IMR-90 (cell line): ENCODE results near the gene DRD2. TPM values are rescaled to one million over a fixed set of nuclear protein-coding genes. Genes with fewer than 3 reads are reported as not detected.

ENCODE experiments used
- ATAC-seq: fragments of 200-7000 bp; cut with Tn5 transposase; 2 replicates; pipeline ENCODE4 v1.9.1; 2020; ENCODE audit warnings: low read depth, mild to moderate bottlenecking, moderate library complexity
- BruUV-seq: library from RNA; stranded (reverse); fragments of 400-500 nt; replicated peaks from 2 replicates; lab custom pipeline; 2021; lab: Mats Ljungman, UMichigan
- CTCF ChIA-PET: fragments of 300-600 bp; formaldehyde crosslinking; extraction: SDS; loops from one replicate; lab custom pipeline; 2021; ENCODE audit warnings: antibody characterized with exemption; lab: Yijun Ruan, JAX
- POLR2A ChIA-PET: fragments of 300-600 bp; sonication (Branson Sonifier 250); formaldehyde crosslinking; loops from one replicate; lab custom pipeline; 2022; ENCODE audit warnings: antibody characterized with exemption; ENCODE audit not compliant: unreplicated experiment; lab: Charles Lee
- DNase-seq: peaks from one replicate; pipeline ENCODE4 v3.0.0; 2013
- H2AFZ ChIP-seq: replicated peaks from 2 replicates; pipeline ENCODE3; 2013; ENCODE audit warnings: low read length, mild to moderate bottlenecking; ENCODE audit not compliant: poor library complexity
- H2AK5ac ChIP-seq: 2 replicates; pipeline ENCODE4 v1.6.1; 2013; ENCODE audit warnings: low read depth, low read length, inconsistent platforms
- H2AK9ac ChIP-seq: replicated peaks from 2 replicates; pipeline ENCODE3; 2013; ENCODE audit warnings: mild to moderate bottlenecking, low read depth, low read length, moderate library complexity; ENCODE audit not compliant: poor library complexity
- H2BK120ac ChIP-seq: 2 replicates; pipeline ENCODE4 v1.6.1; 2013; ENCODE audit warnings: low read depth, low read length, inconsistent platforms
- H2BK15ac ChIP-seq: 3 replicates; pipeline ENCODE4 v1.6.1; 2013; ENCODE audit warnings: low read depth, low read length, inconsistent platforms
- H2BK20ac ChIP-seq: 2 replicates; pipeline ENCODE4 v1.6.1; 2013; ENCODE audit warnings: low read depth, mild to moderate bottlenecking, inconsistent platforms, low read length, moderate library complexity
- H2BK5ac ChIP-seq: 2 replicates; pipeline ENCODE4 v1.6.1; 2013; ENCODE audit warnings: mild to moderate bottlenecking, low read depth, low read length, inconsistent platforms; ENCODE audit not compliant: poor library complexity, severe bottlenecking
- H3K14ac ChIP-seq: replicated peaks from 2 replicates; pipeline ENCODE4 v1.6.1; 2013; ENCODE audit warnings: low read depth, low read length, inconsistent platforms
- H3K18ac ChIP-seq: 2 replicates; pipeline ENCODE4 v1.6.1; 2013; ENCODE audit warnings: low read depth, low read length, control low read depth
- H3K23ac ChIP-seq: 2 replicates; pipeline ENCODE4 v1.6.1; 2013; ENCODE audit warnings: low read depth, low read length, inconsistent platforms
- H3K27ac ChIP-seq: 2 replicates; pipeline ENCODE4 v1.5.1; 2013; ENCODE audit warnings: mild to moderate bottlenecking, control low read depth, low read length; ENCODE audit not compliant: insufficient read depth
- H3K27me3 ChIP-seq: 2 replicates; pipeline ENCODE4 v1.6.1; 2013; ENCODE audit warnings: low read length; ENCODE audit not compliant: control insufficient read depth, insufficient read depth
- H3K36me3 ChIP-seq: 2 replicates; pipeline ENCODE4 v1.6.1; 2013; ENCODE audit warnings: low read length, mixed read lengths; ENCODE audit not compliant: control insufficient read depth, insufficient read depth
- H3K4ac ChIP-seq: 2 replicates; pipeline ENCODE4 v1.6.1; 2013; ENCODE audit warnings: low read depth, low read length, inconsistent platforms
- H3K4me1 ChIP-seq: 2 replicates; pipeline ENCODE4 v1.6.1; 2013; ENCODE audit warnings: low read length, mixed read lengths; ENCODE audit not compliant: control insufficient read depth, insufficient read depth
- H3K4me2 ChIP-seq: 2 replicates; pipeline ENCODE4 v1.6.1; 2013; ENCODE audit warnings: low read depth, mild to moderate bottlenecking, control low read depth, low read length, moderate library complexity
- H3K4me3 ChIP-seq: 2 replicates; pipeline ENCODE4 v1.5.1; 2013; ENCODE audit warnings: low read depth, mild to moderate bottlenecking, control low read depth, low read length, moderate library complexity; ENCODE audit not compliant: insufficient read depth
- H3K56ac ChIP-seq: 2 replicates; pipeline ENCODE4 v1.6.1; 2013; ENCODE audit warnings: low read length, inconsistent platforms; ENCODE audit not compliant: insufficient read depth; ENCODE audit errors: extremely low read depth
- H3K79me1 ChIP-seq, 2 experiments: 2 replicates each; pipeline ENCODE4 v1.6.1; 2013; ENCODE audit warnings: low read length in 2 of 2, inconsistent platforms in 1 of 2, low read depth in 1 of 2
- H3K9ac ChIP-seq: 2 replicates; pipeline ENCODE4 v1.6.1; 2013; ENCODE audit warnings: low read depth, low read length, control low read depth
- H3K9me1 ChIP-seq: 2 replicates; pipeline ENCODE4 v1.6.1; 2013; ENCODE audit warnings: low read length, inconsistent platforms; ENCODE audit not compliant: insufficient read depth
- H3K9me3 ChIP-seq: 2 replicates; pipeline ENCODE4 v1.6.1; 2013; ENCODE audit warnings: low read length; ENCODE audit not compliant: control insufficient read depth, insufficient read depth
- H4K20me1 ChIP-seq: 2 replicates; pipeline ENCODE4 v1.6.1; 2013; ENCODE audit warnings: low read length, inconsistent platforms; ENCODE audit not compliant: insufficient read depth
- H4K5ac ChIP-seq: 2 replicates; pipeline ENCODE4 v1.6.1; 2013; ENCODE audit warnings: mild to moderate bottlenecking, low read depth, low read length, control low read depth
- H4K8ac ChIP-seq, 2 experiments: 2 replicates each; pipeline ENCODE4 v1.6.1; 2013; ENCODE audit warnings: low read depth in 2 of 2, low read length in 2 of 2, control low read depth in 1 of 2, inconsistent platforms in 1 of 2
- H4K91ac ChIP-seq: 2 replicates; pipeline ENCODE4 v1.6.1; 2013; ENCODE audit warnings: low read depth, low read length, inconsistent platforms; ENCODE audit not compliant: insufficient read depth
- BHLHE40 ChIP-seq: fragments of 150-350 bp; IDR thresholded peaks from 2 replicates; pipeline ENCODE4 v1.6.1; 2016; ENCODE audit warnings: mild to moderate bottlenecking, low read depth, low read length
- CEBPB ChIP-seq: IDR thresholded peaks from 2 replicates; pipeline ENCODE4 v1.6.1; 2012; ENCODE audit warnings: low read depth, low read length, improper control_type of control experiment
- CHD1 ChIP-seq: IDR thresholded peaks from 2 replicates; pipeline ENCODE4 v1.6.1; 2012; ENCODE audit warnings: low read depth, low read length, improper control_type of control experiment
- CTCF ChIP-seq: conservative IDR thresholded peaks from 2 replicates; pipeline ENCODE4 v1.5.1; 2012; ENCODE audit warnings: mild to moderate bottlenecking, low read depth, low read length, improper control_type of control experiment
- ELK1 ChIP-seq: fragments of 150-350 bp; IDR thresholded peaks from 2 replicates; pipeline ENCODE4 v1.6.1; 2016; ENCODE audit warnings: low read depth, mild to moderate bottlenecking, low read length, moderate library complexity, borderline replicate concordance
- FOS ChIP-seq: fragments of 150-350 bp; IDR thresholded peaks from 2 replicates; pipeline ENCODE4 v1.6.1; 2016; ENCODE audit warnings: low read depth, low read length
- MAFK ChIP-seq: IDR thresholded peaks from 2 replicates; pipeline ENCODE4 v1.6.1; 2012; ENCODE audit warnings: low read depth, low read length, improper control_type of control experiment
- MAZ ChIP-seq: IDR thresholded peaks from 2 replicates; pipeline ENCODE4 v1.6.1; 2012; ENCODE audit warnings: low read depth, mild to moderate bottlenecking, low read length, improper control_type of control experiment, moderate library complexity, borderline replicate concordance
- MXI1 ChIP-seq: IDR thresholded peaks from 2 replicates; pipeline ENCODE4 v1.6.1; 2012; ENCODE audit warnings: low read depth, mild to moderate bottlenecking, low read length, moderate library complexity, borderline replicate concordance
- NFE2L2 ChIP-seq: fragments of 150-350 bp; IDR thresholded peaks from 2 replicates; pipeline ENCODE4 v1.6.1; 2016; ENCODE audit warnings: low read depth, mild to moderate bottlenecking, low read length
- POLR2A ChIP-seq: IDR thresholded peaks from 2 replicates; pipeline ENCODE4 v1.6.1; 2012; ENCODE audit warnings: mild to moderate bottlenecking, low read depth, low read length
- RAD21 ChIP-seq: IDR thresholded peaks from 2 replicates; pipeline ENCODE4 v1.6.1; 2012; ENCODE audit warnings: low read length, improper control_type of control experiment
- RCOR1 ChIP-seq: IDR thresholded peaks from 2 replicates; pipeline ENCODE4 v1.6.1; 2012; ENCODE audit warnings: mild to moderate bottlenecking, low read length, improper control_type of control experiment; ENCODE audit not compliant: insufficient replicate concordance
- RFX5 ChIP-seq: IDR thresholded peaks from 2 replicates; pipeline ENCODE4 v1.8.0; 2012; ENCODE audit warnings: low read depth, mild to moderate bottlenecking, low read length, moderate library complexity
- SMC3 ChIP-seq: fragments of 150-350 bp; IDR thresholded peaks from 2 replicates; pipeline ENCODE4 v1.6.1; 2016; ENCODE audit warnings: low read depth, mild to moderate bottlenecking, antibody characterized with exemption, low read length, moderate library complexity
- USF2 ChIP-seq: fragments of 150-350 bp; IDR thresholded peaks from 2 replicates; pipeline ENCODE4 v1.6.1; 2017; ENCODE audit warnings: mild to moderate bottlenecking, antibody characterized with exemption, low read length, low read depth
- WGBS, 2 experiments: methylation state at CpG; one replicate each; pipeline versions ENCODE4 v1.1.5 to v1.1.7; 2013; ENCODE audit warnings: missing lambda C conversion rate in 2 of 2; ENCODE audit not compliant: insufficient read length in 1 of 2; ENCODE audit errors: extremely low coverage in 2 of 2; 5-methylcytosine and 5-hydroxymethylcytosine counted together
- dilution Hi-C: fragments of 300-500 bp; cut with HindIII; formaldehyde crosslinking; loops from one replicate; pipeline ENCODE4 v1.14.3; 2018; ENCODE audit warnings: low sequenced_read_pairs; ENCODE audit not compliant: unreplicated experiment
- in situ Hi-C: fragments of 300-500 bp; cut with MboI; formaldehyde crosslinking; loops from 3 replicates; pipeline ENCODE4 v1.14.3; 2019; ENCODE audit warnings: low sequenced_read_pairs, inconsistent platforms, mixed read lengths
- intact Hi-C: fragments of 100-400 bp; cut with micrococcal nuclease; formaldehyde crosslinking; loops from 2 replicates; pipeline ENCODE4 v1.10.0; 2022
- polyA plus RNA-seq, 3 experiments: library from polyadenylated mRNA; depleted of rRNA; stranded (reverse); fragments of >200 nt; gene quantifications; 2 replicates each; pipeline ENCODE4 v1.2.3, GENCODE V29; 2012; ENCODE audit warnings: low replicate concordance in 1 of 3
- total RNA-seq: library from RNA; depleted of rRNA; stranded (reverse); fragments of >200 nt; gene quantifications from 2 replicates; pipeline ENCODE4 v1.2.3, GENCODE V29; 2012

Gene DRD2
- total and polyA plus RNA-seq, 2 of the 4 experiments (the other 2 are of a cell fraction): not detected

- in situ Hi-C loops: no loop called here
- Histone ChIP-seq H3K14ac (no peak overlapping the region), H3K4ac (no peak overlapping the region), H3K79me1 (no peaks in the 10 kb centered on the region), H2AFZ (no peak overlapping the region), H2BK120ac (no peak overlapping the region), H3K4me3 (no peak overlapping the region), H3K4me1 (no peaks in the 10 kb centered on the region), H3K36me3 (no peaks in the 10 kb centered on the region), H3K27me3 (peaks cover 22% of the 10 kb centered on the region), H3K18ac (no peak overlapping the region), H2BK20ac (no peak overlapping the region), H3K56ac (no peak overlapping the region), H3K9me3 (no peaks in the 10 kb centered on the region), H3K9ac (no peak overlapping the region), H4K91ac (no peak overlapping the region), H2AK5ac (no peak overlapping the region), H3K4me2 (no peak overlapping the region), H3K27ac (no peak overlapping the region), H3K9me1 (no peaks in the 10 kb centered on the region), H3K23ac (no peak overlapping the region), H4K8ac (no peak overlapping the region), H4K20me1 (no peaks in the 10 kb centered on the region), H2BK15ac (no peak overlapping the region), H4K5ac (no peak overlapping the region), H2BK5ac (no peak overlapping the region), H2AK9ac (no peak overlapping the region)
- no CpG with 5 or more reads among the region's 8 CpGs for WGBS, 2 experiments
- no TSS peak for BruUV-seq
- CTCF ChIA-PET: no interaction called here
- no peak for ATAC-seq
- no peak for DNase-seq
- dilution Hi-C loops: no loop called here
- intact Hi-C loops: no loop called here
- TF ChIP-seq ELK1 (no peak), MXI1 (no peak), MAFK (no peak), CHD1 (no peak), NFE2L2 (no peak), RAD21 (no peak), CTCF (no peak), RFX5 (no peak), CEBPB (no peak), MAZ (no peak), USF2 (no peak), BHLHE40 (no peak), FOS (no peak), POLR2A (no peak), RCOR1 (no peak), SMC3 (no peak)
- POLR2A ChIA-PET: no interaction called here
Measured at GRCh38 chr11:113477321-113477720, 2.1 kb upstream of the DRD2 start.
